ENCODE measurements around the gene DMRTA2. TPM values are rescaled to one million over a fixed set of nuclear protein-coding genes. Genes with fewer than 3 reads are reported as not detected.

Gene DMRTA2
- total RNA-seq, 1 experiment from 2014 or later, result not detected

- POLR2A ChIA-PET, result no interaction called here
- H3K27me3 ChIP-seq (ENCODE audit: control insufficient read depth, insufficient read depth, low read length), result no peaks in the 10 kb centered on the region; the same call in 1 of the 2 replicates
- intact Hi-C loops (cut with micrococcal nuclease; ENCODE audit: unreplicated experiment), result no loop called here
- in situ Hi-C loops (cut with HindIII; ENCODE audit: low pct_unique_long_range_greater_than_20kb, low sequenced_read_pairs), result no loop called here
- H3K36me3 ChIP-seq (ENCODE audit: control insufficient read depth, insufficient read depth, low read length), result no peaks in the 10 kb centered on the region
- TF ChIP-seq REST (IDR thresholded peaks at IDR 0.05; ENCODE audit: insufficient read depth in 1 of 2, low read depth in 2 of 2, low read length in 1 of 2) (no peak), CTCF (IDR thresholded peaks at IDR 0.05) (no peak), SIN3A (IDR thresholded peaks at IDR 0.05; ENCODE audit: borderline replicate concordance, insufficient read depth, low read depth, low read length) (no peak), TCF7L2 (IDR thresholded peaks at IDR 0.05; ENCODE audit: low read depth, low read length) (no peak), POLR2AphosphoS5 (IDR thresholded peaks at IDR 0.05; ENCODE audit: low read depth, low read length) (no peak)
- H3K9me3 ChIP-seq (ENCODE audit: control insufficient read depth, insufficient read depth, low read depth, low read length), result no peaks in the 10 kb centered on the region
- no peaks in the 10 kb centered on the region for H3K4me1 ChIP-seq (ENCODE audit: control insufficient read depth, insufficient read depth, low read length)
- H3K27ac ChIP-seq (ENCODE audit: low read length), result no peak overlapping the region
- BruUV-seq (replicated peaks), result no TSS peak
- CTCF ChIA-PET, result no interaction called here
- ATAC-seq (no peak), DNase-seq (ENCODE audit: low read depth, low spot score) (no peak)
- no peak overlapping the region for H3K4me3 ChIP-seq (ENCODE audit: low read depth in 2 of 2, low read length in 2 of 2)
Observed at GRCh38 chr1:50420689-50421365, 2.4 kb downstream of the DMRTA2 start.

- Histone ChIP-seq H3K4me3 (ENCODE audit: low read depth in 2 of 2, low read length in 2 of 2) (no peak overlapping the region), H3K27ac (ENCODE audit: low read length) (no peak overlapping the region), H3K36me3 (ENCODE audit: control insufficient read depth, insufficient read depth, low read length) (no peaks in the 10 kb centered on the region), H3K27me3 (ENCODE audit: control insufficient read depth, insufficient read depth, low read length) (no peaks in the 10 kb centered on the region; the same call in 1 of the 2 replicates), H3K4me1 (ENCODE audit: control insufficient read depth, insufficient read depth, low read length) (no peaks in the 10 kb centered on the region), H3K9me3 (ENCODE audit: control insufficient read depth, insufficient read depth, low read depth, low read length) (no peaks in the 10 kb centered on the region)
- ATAC-seq (no peak), DNase-seq (ENCODE audit: low read depth, low spot score) (no peak)
- intact Hi-C loops (cut with micrococcal nuclease; ENCODE audit: unreplicated experiment) (no loop called here), in situ Hi-C loops (cut with HindIII; ENCODE audit: low pct_unique_long_range_greater_than_20kb, low sequenced_read_pairs) (no loop called here)
- POLR2A ChIA-PET, result no interaction called here
- CTCF ChIA-PET, result no interaction called here
- TF ChIP-seq REST (IDR thresholded peaks at IDR 0.05; ENCODE audit: insufficient read depth in 1 of 2, low read depth in 2 of 2, low read length in 1 of 2) (no peak), POLR2AphosphoS5 (IDR thresholded peaks at IDR 0.05; ENCODE audit: low read depth, low read length) (no peak), CTCF (IDR thresholded peaks at IDR 0.05) (no peak), TCF7L2 (IDR thresholded peaks at IDR 0.05; ENCODE audit: low read depth, low read length) (no peak), SIN3A (IDR thresholded peaks at IDR 0.05; ENCODE audit: borderline replicate concordance, insufficient read depth, low read depth, low read length) (no peak)
- no TSS peak for BruUV-seq (replicated peaks)
Observed at GRCh38 chr1:50419907-50420677, 3.2 kb downstream of the DMRTA2 start.
